HG02938 (cell line): ENCODE data around the gene CYP2U1.
"Not testable (repeated sequence)": the region's sequence is repeated elsewhere in the genome, so short reads cannot be mapped to it uniquely, and the experiment has no call there.

Experiments
- ATAC-seq: cut with Tn5 transposase; IDR thresholded peaks from one replicate; pipeline ENCODE4 v1.9.1; 2021; ENCODE audit warnings: mild to moderate bottlenecking, moderate library complexity; ENCODE audit not compliant: unreplicated experiment

CYP2U1 gene

GRCh38 chr4:107930821-107931774, at the start of gene CYP2U1:
Gene CYP2U1 (plus strand): TSS chr4:107931549. CDS start chr4:107931644, 95 bp downstream.
- ATAC-seq = peak; percentile 87

DNA sequence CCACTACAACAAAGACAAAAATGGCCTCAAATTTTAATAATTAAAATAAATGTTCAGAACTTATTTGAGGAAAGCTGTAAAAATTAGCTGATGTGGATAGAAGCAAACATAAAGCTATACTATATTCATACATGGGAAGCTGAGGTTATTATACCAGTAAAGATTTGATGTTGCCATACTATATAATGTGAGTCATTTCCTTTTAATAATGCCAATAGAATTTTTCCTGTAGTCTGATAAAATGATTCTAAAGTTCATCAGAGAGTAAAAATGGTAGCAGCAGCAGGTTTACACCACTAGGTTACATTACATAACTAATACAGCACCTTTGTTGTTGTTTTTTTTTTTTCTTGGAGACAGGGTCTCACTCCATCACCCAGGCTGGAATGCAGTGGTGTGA, 45.5 kb upstream of the CYP2U1 start:
- ATAC-seq = no peak

- ATAC-seq = no peak
Measured at GRCh38 chr4:107888237-107888636, 43.1 kb upstream of the CYP2U1 start.

DNA sequence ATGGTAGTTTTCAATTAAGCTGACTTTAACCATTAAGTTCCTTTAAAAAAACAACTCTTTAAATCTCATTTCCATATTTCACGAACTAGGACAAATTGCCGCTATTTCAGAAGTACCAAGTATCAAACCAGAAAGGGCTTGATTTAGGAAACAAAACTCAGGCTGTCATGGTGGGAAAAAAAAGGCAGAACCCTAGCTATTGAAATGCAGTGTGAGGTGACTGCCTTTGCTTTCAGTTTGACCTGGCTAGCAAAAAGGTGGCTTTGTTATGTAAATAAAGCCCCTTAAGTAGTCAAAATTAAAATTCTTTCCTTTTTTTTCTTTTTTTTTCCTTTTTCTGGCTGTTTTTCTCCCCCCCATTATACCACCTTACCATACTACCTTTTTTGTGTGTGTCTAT, 40.6 kb upstream of the CYP2U1 start:
- no peak for ATAC-seq

GRCh38 chr4:107891299-107891698, 40.0 kb upstream of the CYP2U1 start:
- ATAC-seq = no peak

DNA sequence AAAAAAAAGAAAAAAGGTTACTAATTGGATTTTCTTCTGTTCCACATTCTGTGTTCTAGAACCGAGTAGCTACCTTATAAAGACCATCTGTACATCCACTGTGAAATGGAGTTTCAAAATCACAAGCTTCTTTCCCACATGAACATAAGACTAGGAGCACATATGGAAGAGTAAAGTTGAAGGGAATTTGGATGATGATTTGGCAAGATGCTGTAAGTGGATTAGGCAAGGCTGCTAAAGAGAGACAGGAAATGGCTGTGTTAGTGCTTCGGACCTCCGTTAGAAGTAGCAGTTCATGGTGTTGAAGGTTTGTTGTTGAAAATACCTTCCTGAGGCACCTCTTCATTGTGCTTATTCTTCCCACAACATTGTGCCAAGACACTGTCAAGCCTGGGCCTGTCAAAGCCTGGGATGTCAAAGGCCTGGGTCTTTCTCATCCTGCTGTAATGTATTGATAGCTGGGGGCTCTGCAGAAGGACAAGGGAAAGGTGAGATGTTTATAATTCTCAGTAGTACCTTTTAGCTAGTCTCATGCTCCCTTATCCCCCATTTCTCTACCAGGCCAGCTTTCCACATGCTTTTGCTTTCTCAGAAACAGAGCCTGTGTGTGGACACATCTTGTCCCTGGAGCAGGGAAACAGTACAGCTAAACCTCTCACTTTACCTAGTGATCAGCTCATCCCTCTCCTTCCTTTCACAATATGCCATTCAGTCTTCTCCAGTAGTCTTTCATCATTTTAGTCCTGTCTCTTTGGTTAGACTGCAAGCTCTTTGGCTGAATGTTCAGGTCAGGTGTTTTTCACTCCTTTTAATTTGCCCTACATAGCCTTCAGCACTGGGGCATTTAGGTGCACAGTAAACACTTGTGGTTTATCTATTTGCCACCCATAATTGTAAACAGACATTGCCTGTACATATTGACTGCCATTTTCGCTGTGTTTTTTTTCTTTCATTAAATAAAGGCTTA, 37.9 kb upstream of the CYP2U1 start:
- no peak for ATAC-seq

GRCh38 chr4:107894138-107894603, 37.2 kb upstream of the CYP2U1 start:
- no peak for ATAC-seq

GRCh38 chr4:107896158-107896645, 35.1 kb upstream of the CYP2U1 start:
- peak; percentile 49 for ATAC-seq

DNA sequence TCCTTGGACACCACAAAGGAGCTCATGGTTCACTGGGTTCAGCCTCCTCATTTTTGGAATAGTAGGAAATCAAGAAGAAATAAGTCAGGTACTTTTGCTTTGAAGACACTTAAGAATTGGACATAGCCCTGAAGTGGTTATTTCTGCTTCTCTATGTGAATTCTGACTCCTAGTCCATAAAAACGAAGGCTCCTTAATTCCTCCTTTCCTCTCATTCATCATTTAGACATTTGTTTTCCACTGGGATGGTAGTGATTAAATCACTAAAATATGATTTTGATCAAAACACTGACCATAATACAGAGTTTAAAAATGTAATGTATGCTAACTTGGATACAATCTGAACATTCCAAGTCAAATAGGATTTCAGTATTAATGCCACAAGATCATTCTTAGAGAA, 34.7 kb upstream of the CYP2U1 start:
- no peak for ATAC-seq

DNA sequence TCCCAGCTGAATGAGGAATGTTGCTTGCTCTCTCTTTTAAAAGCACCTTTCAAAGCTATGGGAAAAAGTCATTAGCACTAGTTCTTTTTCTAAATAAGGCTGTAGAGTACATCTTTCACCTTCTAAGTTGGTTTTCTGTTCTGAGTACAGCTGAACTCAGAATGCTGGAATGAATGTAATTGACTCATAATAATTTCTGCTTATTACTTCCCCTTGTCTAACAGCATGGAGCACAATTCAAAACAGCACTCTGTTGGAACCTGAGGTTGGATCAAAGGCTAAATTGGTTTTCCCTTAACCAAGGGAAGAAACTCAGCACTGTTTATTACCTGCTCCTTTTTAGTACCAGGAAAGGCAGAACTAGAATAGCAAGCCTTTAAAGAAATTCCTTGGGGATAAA, 33.5 kb upstream of the CYP2U1 start:
- no peak for ATAC-seq

DNA sequence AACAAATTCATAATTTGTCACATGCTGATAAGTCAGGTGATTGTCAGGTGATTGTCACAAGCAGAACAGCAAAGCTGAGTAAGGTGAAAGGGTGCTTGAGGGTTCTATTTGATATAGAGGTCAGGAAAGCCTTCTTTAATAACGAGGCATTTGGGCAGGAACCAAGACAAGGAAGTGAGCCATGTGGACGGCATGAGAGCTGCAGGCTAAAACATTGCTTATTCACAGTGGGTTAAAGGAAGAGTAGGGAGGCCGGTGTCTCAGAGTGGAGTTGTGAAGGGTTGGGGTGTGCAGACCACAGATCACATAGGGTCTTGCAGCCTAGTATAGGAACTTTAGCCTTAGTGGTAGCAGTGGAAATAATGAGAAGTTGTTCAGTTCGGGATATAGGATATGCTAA, 31.3 kb upstream of the CYP2U1 start:
- no peak for ATAC-seq

GRCh38 chr4:107900508-107900907, 30.8 kb upstream of the CYP2U1 start:
- ATAC-seq = no peak

- no peak for ATAC-seq
Measured at GRCh38 chr4:107901213-107901934, 30.0 kb upstream of the CYP2U1 start.

DNA sequence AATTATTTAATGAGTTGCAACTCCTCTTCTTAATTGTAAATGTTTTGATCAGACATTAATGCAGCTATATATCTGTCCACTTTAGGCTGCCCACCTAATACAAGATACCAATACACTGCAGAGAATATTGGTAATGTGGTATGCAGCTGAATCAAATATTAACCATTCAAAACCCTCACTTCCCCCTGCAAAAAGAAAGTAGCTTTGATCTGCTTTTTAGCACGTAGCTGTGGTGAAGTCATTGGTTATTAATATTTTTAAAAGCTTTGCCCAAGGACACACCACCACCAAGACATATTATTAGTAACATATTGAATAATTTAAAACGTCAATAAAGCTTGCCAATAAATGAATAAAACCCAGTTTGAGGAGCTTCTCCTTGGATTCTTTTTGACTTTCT, 28.6 kb upstream of the CYP2U1 start:
- ATAC-seq = peak; percentile 95

GRCh38 chr4:107905082-107905481, 26.3 kb upstream of the CYP2U1 start:
- not testable (repeated sequence) for ATAC-seq

- ATAC-seq = no peak
Measured at GRCh38 chr4:107906458-107907100, 24.8 kb upstream of the CYP2U1 start.

DNA sequence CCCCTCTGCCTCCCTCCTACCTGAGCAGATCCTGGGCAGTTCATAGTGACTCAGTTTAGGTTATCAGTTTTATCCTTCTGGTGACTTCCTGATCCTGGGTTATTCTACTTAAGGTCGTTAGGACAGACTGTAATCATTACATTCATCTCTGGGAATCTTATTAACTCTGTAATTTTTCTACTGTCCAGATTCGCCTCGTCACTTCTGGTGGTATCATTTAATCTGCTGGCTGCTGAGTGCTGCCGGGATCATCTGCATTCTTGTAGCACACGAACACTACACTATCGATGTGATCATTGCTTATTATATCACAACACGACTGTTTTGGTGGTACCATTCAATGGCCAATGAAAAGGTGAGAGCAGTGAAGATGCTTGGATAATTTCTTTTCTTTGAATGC, 23.0 kb upstream of the CYP2U1 start:
- no peak for ATAC-seq

- ATAC-seq = peak; percentile 94
Measured at GRCh38 chr4:107913283-107913899, 18.0 kb upstream of the CYP2U1 start.

GRCh38 chr4:107915220-107915619, 16.1 kb upstream of the CYP2U1 start:
- no peak for ATAC-seq

- ATAC-seq = no peak
Measured at GRCh38 chr4:107916623-107917022, 14.7 kb upstream of the CYP2U1 start.
